HG03060 (cell line): ENCODE data around the gene COP1.
A peak's percentile ranks its signal among the peaks of the same experiment; 100 is the strongest.

ENCODE experiments used
- ATAC-seq: cut with Tn5 transposase; IDR thresholded peaks from one replicate; pipeline ENCODE4 v1.9.1; 2021; ENCODE audit warnings: low read depth, moderate number of reproducible peaks; ENCODE audit not compliant: unreplicated experiment

The COP1 gene

GRCh38 chr1:176201568-176201967, 5.5 kb downstream of the COP1 start:
- no peak for ATAC-seq

DNA sequence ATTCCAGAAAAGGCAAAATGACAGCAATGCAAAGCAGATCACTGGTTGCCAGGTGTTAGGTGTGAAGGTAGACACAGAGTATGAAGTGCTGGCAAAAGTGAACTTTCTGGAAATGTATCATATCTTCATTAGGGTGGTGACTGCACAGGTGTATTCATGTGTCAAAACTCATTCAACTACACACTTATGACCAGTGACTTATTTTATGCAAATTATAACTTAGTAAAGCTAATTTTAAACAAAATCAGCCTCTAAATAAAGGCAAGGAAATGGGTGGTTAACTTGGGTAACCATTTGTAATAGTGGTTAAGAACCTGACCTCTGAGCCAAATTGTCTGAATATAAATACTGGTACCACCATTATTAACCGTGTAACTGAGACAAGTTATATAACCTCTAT, 7.4 kb downstream of the COP1 start:
- ATAC-seq = peak; percentile 57

DNA sequence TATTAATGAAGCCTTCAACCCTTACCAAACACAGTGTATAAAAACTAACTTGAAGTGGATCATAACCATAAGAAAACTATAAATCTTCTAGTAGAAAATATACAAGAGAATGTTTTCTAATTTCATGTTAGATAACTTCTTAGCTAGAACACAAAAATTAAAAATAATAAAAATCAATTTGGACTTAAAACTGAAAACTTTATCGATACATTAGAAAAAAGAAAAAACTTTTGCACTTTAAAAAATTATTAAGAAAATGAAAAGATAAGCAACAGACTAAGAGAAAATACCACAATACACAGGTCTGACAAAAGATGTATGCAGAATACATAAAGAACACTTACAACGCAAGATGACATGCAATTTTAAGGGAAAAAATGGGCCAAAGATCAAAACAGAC, 8.7 kb downstream of the COP1 start:
- no peak for ATAC-seq

DNA sequence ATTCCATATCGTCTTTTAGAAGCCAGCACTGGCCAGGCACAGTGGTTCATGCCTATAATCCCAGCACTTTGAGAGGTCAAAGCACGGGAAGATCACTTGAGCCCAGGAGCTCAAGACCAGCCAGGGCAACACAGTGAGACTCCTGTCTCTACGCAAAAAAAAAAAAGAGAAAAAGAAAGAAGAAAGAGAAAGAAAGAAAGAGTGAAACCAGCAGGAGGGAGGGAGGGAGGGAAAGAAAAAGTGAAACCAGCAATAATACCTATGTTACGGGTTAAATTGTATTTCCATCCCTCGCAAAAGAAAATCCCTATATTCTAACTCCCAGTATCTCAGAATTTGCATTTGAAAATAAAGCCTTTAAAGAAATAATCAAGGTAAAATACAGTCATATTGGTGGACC, 10.4 kb downstream of the COP1 start:
- no peak for ATAC-seq

GRCh38 chr1:176195547-176195946, 11.5 kb downstream of the COP1 start:
- no peak for ATAC-seq

- no peak for ATAC-seq
Measured at GRCh38 chr1:176193663-176194062, 13.4 kb downstream of the COP1 start.

DNA sequence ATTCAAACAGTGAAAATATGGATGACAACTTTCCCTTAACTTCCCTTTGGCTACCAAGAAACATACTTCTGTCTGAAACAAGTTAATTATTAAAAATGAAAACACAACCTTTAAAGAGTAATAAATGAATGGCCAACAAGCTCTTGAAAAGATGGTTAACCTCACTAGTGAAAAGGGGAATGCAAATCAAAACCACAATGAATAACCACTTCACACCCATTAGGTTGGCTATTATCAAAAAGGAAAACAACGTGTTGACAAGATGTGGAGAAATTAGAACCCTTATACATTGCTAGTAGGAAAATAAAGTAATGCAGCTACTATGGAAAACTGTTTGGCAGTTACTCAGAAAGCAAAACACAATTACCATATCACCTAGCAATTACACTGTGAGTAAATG, 14.1 kb downstream of the COP1 start:
- peak; percentile 87 for ATAC-seq

GRCh38 chr1:176188604-176189003, 18.5 kb downstream of the COP1 start:
- no peak for ATAC-seq

DNA sequence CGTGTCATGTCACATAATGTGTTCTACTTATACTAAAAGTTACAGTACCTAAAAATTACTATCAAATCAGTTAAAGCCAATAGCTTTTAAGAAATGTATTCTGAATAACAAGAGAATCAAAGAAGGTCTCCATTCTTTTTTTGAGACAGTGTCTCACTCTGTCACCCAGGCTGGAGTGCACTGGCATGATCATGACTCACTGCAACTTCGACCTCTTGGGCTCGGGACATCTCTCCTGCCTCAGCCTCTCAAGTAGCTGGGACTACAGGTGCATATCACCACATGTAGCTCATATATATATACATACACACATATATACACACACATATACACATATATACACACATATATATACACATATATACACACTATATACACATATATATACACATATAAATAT, 20.1 kb downstream of the COP1 start:
- ATAC-seq = no peak

GRCh38 chr1:176183618-176184017, 23.5 kb downstream of the COP1 start:
- ATAC-seq = peak; percentile 61

GRCh38 chr1:176178316-176178715, 28.8 kb downstream of the COP1 start:
- no peak for ATAC-seq

- ATAC-seq = peak; percentile 91
Measured at GRCh38 chr1:176177764-176178163, 29.3 kb downstream of the COP1 start.

DNA sequence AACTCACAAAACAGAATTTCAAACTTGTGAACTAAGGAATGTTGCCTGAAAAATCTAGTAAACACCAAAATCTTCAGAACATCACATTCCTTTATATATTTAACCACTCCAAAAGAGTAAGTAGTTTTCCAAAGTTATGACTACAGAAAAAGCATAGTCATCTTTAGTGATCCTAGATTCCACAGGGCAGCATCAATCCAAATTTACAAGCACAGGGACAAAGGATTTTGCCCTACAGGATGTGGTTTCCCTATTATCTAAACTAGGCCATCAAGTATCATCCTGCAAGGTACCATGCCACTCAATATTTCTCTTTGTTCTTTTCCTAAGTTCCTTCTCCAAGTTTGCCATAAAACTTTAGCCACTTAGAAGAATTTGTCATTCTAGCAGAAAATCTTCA, 33.0 kb downstream of the COP1 start:
- ATAC-seq = no peak

DNA sequence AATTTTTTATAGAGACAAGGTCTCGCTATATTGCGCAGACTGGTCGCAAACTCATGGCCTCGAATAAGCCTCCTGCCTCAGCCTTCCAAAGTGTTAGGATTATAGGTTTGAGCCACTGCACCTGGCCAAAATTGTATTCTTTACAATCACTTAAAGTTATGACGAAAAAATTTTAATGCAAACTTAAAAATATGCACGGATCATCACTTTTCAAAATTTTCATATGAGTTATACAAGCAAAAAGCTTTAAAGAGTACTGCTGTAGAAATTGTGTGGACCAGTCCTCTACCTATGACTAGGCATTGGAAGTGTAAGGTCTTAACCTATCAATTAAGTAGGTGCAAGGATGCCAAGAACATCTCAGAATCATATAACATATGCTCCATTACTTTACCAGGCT, 34.9 kb downstream of the COP1 start:
- ATAC-seq = no peak

- ATAC-seq = no peak
Measured at GRCh38 chr1:176167210-176167609, 39.9 kb downstream of the COP1 start.

DNA sequence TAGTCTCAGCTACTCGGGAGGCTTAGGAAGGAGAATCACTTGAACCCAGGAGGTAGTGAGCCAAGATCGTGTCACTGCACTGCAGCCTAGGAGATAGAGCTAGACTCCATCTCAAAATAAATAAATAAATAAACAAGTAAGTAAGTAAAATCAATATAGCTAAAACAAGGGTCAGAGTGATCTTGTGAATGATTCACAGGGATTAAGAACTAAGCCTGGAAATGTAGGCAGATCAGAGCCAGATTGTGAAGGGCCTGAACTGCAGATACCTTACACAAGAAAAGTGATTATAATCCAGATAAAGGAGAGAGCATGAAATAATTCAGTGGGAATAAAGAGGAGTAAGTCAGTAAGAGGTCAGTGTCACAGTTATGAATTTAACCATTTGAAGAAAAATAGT, 41.5 kb downstream of the COP1 start:
- ATAC-seq = no peak

- no peak for ATAC-seq
Measured at GRCh38 chr1:176164014-176164678, 42.9 kb downstream of the COP1 start.

- ATAC-seq = no peak
Measured at GRCh38 chr1:176159993-176160392, 47.1 kb downstream of the COP1 start.

DNA sequence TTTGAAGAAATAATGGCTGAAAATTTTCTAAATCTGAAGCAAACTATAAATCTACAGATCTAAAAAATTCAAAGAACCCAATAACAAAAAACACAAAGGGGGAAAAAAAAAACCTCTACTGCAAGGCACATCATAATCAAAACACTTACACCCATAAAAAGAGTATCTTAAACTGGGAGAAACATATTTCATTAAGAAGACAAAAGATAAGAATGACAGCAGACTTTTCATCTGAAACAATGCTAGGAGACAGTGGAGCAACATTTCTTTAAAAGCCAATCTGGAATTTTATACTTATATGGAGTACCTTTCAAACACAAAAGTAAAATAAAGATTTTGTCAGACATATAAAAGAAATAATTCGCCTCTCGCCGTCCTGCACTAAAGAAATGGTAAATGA, 49.1 kb downstream of the COP1 start:
- ATAC-seq = no peak

GRCh38 chr1:176149939-176150807, 56.9 kb downstream of the COP1 start:
- ATAC-seq = no peak

GRCh38 chr1:176144526-176144925, 62.6 kb downstream of the COP1 start:
- ATAC-seq = no peak

DNA sequence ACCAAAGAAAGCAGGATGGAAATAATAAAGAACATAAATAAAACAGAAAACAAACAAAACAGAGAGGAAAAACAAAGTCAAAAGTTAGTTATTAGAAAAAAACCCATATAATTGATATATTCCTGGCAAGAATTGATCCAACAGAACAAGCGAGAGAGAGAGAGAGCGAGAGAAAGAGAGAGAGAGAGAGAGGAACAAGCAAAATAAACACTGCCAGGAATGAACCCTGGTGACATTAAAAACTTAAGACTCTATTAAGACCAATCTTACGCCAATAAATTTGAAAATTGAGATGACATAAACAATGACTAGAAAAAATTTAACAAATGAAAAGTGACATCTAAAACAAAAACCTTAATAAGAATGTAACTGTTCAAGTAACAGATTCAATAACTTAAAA, 64.1 kb downstream of the COP1 start:
- ATAC-seq = no peak
